Mesothelial cell of epicardium (in vitro differentiated cells): ENCODE results near the gene CGB2. TPM values are rescaled to one million over a fixed set of nuclear protein-coding genes. Genes with fewer than 3 reads are reported as not detected.
"Not testable (repeated sequence)": the region's sequence is repeated elsewhere in the genome, so short reads cannot be mapped to it uniquely, and the experiment has no call there.

ENCODE experiments used
- DNase-seq, 2 experiments: peaks; one replicate each; pipeline ENCODE4 v3.0.0; 2021; ENCODE audit warnings: low spot score in 2 of 2; ENCODE audit not compliant: unreplicated experiment in 2 of 2
- H3K27ac Mint-ChIP-seq: 2 replicates; pipeline ENCODE4 v1.8.0; 2021; ENCODE audit warnings: mixed read lengths
- H3K27me3 Mint-ChIP-seq: 2 replicates; pipeline ENCODE4 v1.8.0; 2021; ENCODE audit warnings: low read depth, mixed read lengths
- H3K36me3 Mint-ChIP-seq: 2 replicates; pipeline ENCODE4 v1.8.0; 2021; ENCODE audit warnings: mixed read lengths
- H3K4me1 Mint-ChIP-seq: 2 replicates; pipeline ENCODE4 v1.8.0; 2021; ENCODE audit warnings: mixed read lengths
- H3K4me3 Mint-ChIP-seq: 2 replicates; pipeline ENCODE4 v1.8.0; 2021; ENCODE audit warnings: mild to moderate bottlenecking, moderate library complexity, mixed read lengths
- H3K9me3 Mint-ChIP-seq: 2 replicates; pipeline ENCODE4 v1.8.0; 2021; ENCODE audit warnings: mixed read lengths
- microRNA-seq: library from miRNA; unstranded; fragments of <30 nt; microRNA quantifications from one replicate; pipeline ENCODE4 v1.2.0, GENCODE V29; 2021; ENCODE audit warnings: inconsistent platforms, mixed read lengths
- total RNA-seq: library from RNA; stranded (reverse); gene quantifications from 3 replicates; pipeline ENCODE4 v1.2.1, GENCODE V29; 2021
- TF ChIP-seq, protein P1 (sequence below): fragments of 200-600 bp; sonication (generic); IDR thresholded peaks from one replicate; pipeline ENCODE4 v1.5.0; 2021; ENCODE audit warnings: antibody characterized with exemption; ENCODE audit not compliant: unreplicated experiment

Gene CGB2
- total RNA-seq, 1 donor from 2014 or later = 4.7 TPM

DNA sequence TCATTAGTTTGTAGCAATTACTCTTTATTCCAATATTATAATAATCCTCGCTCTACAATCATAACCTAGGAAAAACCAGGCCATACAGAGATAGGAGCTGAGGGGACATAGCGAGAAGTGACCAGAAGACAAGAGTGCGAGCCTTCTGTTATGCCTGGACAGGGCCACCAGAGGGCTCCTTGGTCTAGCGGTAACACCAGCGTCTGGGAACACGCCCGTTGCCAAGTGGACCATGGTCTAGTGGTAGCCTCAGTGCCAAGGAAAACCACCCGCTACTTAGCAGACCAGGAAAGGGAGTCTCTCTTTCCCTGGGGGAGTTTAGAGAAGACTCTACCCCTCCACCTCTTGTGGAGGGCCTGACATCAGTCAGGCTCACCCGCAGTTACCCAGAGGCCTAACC lies 43.2 kb downstream of the CGB2 start:
- H3K27me3 Mint-ChIP-seq = peaks cover 42% of the 10 kb centered on the region
- TF ChIP-seq, protein P1, sequence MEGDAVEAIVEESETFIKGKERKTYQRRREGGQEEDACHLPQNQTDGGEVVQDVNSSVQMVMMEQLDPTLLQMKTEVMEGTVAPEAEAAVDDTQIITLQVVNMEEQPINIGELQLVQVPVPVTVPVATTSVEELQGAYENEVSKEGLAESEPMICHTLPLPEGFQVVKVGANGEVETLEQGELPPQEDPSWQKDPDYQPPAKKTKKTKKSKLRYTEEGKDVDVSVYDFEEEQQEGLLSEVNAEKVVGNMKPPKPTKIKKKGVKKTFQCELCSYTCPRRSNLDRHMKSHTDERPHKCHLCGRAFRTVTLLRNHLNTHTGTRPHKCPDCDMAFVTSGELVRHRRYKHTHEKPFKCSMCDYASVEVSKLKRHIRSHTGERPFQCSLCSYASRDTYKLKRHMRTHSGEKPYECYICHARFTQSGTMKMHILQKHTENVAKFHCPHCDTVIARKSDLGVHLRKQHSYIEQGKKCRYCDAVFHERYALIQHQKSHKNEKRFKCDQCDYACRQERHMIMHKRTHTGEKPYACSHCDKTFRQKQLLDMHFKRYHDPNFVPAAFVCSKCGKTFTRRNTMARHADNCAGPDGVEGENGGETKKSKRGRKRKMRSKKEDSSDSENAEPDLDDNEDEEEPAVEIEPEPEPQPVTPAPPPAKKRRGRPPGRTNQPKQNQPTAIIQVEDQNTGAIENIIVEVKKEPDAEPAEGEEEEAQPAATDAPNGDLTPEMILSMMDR = peak; percentile 62
- not testable (repeated sequence) for H3K9me3 Mint-ChIP-seq, H3K4me3 Mint-ChIP-seq, DNase-seq, H3K27ac Mint-ChIP-seq
- H3K36me3 Mint-ChIP-seq = peaks cover 11% of the 10 kb centered on the region
- peaks cover 10% of the 10 kb centered on the region for H3K4me1 Mint-ChIP-seq

DNA sequence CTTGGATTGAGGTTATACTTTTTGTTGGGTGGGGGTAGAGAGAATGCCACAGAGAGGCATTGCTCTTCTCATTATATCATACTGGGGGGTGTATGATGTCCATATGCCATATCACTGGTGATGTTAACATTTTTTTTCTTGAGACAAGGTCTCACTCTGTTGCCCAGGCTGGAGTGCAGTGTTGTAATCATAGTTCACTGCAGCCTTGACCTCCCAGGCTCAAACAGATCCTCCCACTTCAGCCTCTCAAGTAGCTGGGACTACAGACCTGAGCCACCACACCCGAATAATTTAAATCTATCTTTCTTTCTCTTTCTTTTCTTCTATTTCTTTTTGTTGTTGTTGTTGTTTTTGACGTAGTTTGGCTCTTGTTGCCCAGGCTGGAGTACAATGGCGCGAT lies 48.7 kb downstream of the CGB2 start:
- no peaks in the 10 kb centered on the region for H3K9me3 Mint-ChIP-seq
- H3K36me3 Mint-ChIP-seq = no peaks in the 10 kb centered on the region
- DNase-seq = no peak
- TF ChIP-seq, protein P1 = no peak
- H3K27ac Mint-ChIP-seq = no peak overlapping the region
- peaks cover 8% of the 10 kb centered on the region for H3K27me3 Mint-ChIP-seq
- peaks cover 3% of the 10 kb centered on the region for H3K4me1 Mint-ChIP-seq
- H3K4me3 Mint-ChIP-seq = no peak overlapping the region

DNA sequence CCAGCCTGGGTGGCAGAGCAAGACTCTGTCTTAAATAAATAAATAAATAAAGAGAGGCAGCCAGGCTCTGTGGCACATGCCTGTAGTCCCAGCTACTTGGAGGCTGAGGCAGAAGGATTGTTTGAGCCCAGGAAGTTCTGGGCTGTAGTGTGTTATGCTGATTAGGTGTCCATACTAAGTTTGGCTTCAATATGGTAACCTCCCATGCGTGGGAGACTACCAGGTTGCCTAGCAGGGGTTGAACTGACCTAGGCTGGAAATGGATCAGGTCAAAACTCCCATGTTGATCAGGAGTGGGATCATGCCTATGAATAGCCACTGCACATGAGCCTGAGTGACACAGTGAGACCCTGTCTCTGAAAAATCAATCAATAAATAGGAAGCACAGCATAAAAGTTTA lies 49.6 kb downstream of the CGB2 start:
- Mint-ChIP-seq H3K4me1 (peaks cover 8% of the 10 kb centered on the region), H3K4me3 (no peak overlapping the region), H3K27ac (no peak overlapping the region), H3K36me3 (no peaks in the 10 kb centered on the region), H3K9me3 (no peaks in the 10 kb centered on the region), H3K27me3 (peaks cover 8% of the 10 kb centered on the region)
- no peak for DNase-seq
- TF ChIP-seq, protein P1 = no peak

Small RNA genes within 50 kb of the gene (microRNA-seq; reads per million reads assigned to microRNA genes)
- not detected for gene MIR6798

Other genes starting within 250 kb of the CGB2 start
- gene BCAT2, start 220.9 kb upstream of the CGB2 start, total RNA-seq = 45.3 to 47.3 TPM (median 45.7 TPM) in 3 replicates
- gene HSD17B14, start 195.4 kb upstream of the CGB2 start, total RNA-seq = 22.9 to 29.6 TPM (median 27.1 TPM) in 3 replicates
- 25.7 to 28.6 TPM (median 26.9 TPM) in 3 replicates for gene PLEKHA4, start 163.3 kb upstream of the CGB2 start, total RNA-seq
- gene PPP1R15A, start 159.5 kb upstream of the CGB2 start, total RNA-seq = 158 to 170 TPM (median 158 TPM) in 3 replicates
- gene TULP2, start 133.1 kb upstream of the CGB2 start, total RNA-seq = 0.38 to 1.4 TPM (median 0.84 TPM) in 3 replicates
- 152 to 159 TPM (median 159 TPM) in 3 replicates for gene NUCB1, start 131.6 kb upstream of the CGB2 start, total RNA-seq
- gene DHDH, start 98.2 kb upstream of the CGB2 start, total RNA-seq = 2.3 to 3.5 TPM (median 3.2 TPM) in 3 replicates
- gene BAX, start 77.0 kb upstream of the CGB2 start, total RNA-seq = 119 to 129 TPM (median 119 TPM) in 3 replicates
- 1,022 to 1,078 TPM (median 1,064 TPM) in 3 replicates for gene FTL, start 66.6 kb upstream of the CGB2 start, total RNA-seq
- 53.6 to 60.5 TPM (median 58.8 TPM) in 3 replicates for gene GYS1, start 38.6 kb upstream of the CGB2 start, total RNA-seq
- 62.2 to 67.5 TPM (median 64.2 TPM) in 3 replicates for gene RUVBL2, start 38.0 kb upstream of the CGB2 start, total RNA-seq
- not detected in 3 replicates for gene LHB, start 14.8 kb upstream of the CGB2 start, total RNA-seq
- not detected in 3 replicates for gene CGB3, start 7.6 kb upstream of the CGB2 start, total RNA-seq
- 2.2 TPM in 1 of 3 replicates, not detected in the others for gene CGB1, start 5.0 kb downstream of the CGB2 start, total RNA-seq
- gene CGB5, start 12.0 kb downstream of the CGB2 start, total RNA-seq = 3.7 to 5.7 TPM (median 5.7 TPM) in 3 replicates
- gene CGB8, start 17.2 kb downstream of the CGB2 start, total RNA-seq = 0.29 to 0.31 TPM in 2 of 3 replicates, not detected in the other
- 23.1 to 26.5 TPM (median 25.5 TPM) in 3 replicates for gene CGB7, start 25.9 kb downstream of the CGB2 start, total RNA-seq
- gene NTF4, start 32.9 kb downstream of the CGB2 start, total RNA-seq = 48.5 to 50.8 TPM (median 49.6 TPM) in 3 replicates
- 0.07 TPM in 1 of 3 replicates, not detected in the others for gene KCNA7, start 40.8 kb downstream of the CGB2 start, total RNA-seq
- gene SNRNP70, start 53.6 kb downstream of the CGB2 start, total RNA-seq = 393 to 413 TPM (median 403 TPM) in 3 replicates
- 9.6 to 12.8 TPM (median 9.8 TPM) in 3 replicates for gene LIN7B, start 82.5 kb downstream of the CGB2 start, total RNA-seq
- 0.94 to 1.6 TPM (median 0.97 TPM) in 3 replicates for gene C19orf73, start 87.3 kb downstream of the CGB2 start, total RNA-seq
- gene PPFIA3, start 87.7 kb downstream of the CGB2 start, total RNA-seq = 9.9 to 11.9 TPM (median 11.6 TPM) in 3 replicates
- 13.6 to 17.6 TPM (median 14.7 TPM) in 3 replicates for gene HRC, start 123.5 kb downstream of the CGB2 start, total RNA-seq
- gene TRPM4, start 125.9 kb downstream of the CGB2 start, total RNA-seq = 45.9 to 58.5 TPM (median 53.5 TPM) in 3 replicates